T-helper 17 cell (primary cell): ENCODE results near the gene MINDY3. TPM values are rescaled to one million over a fixed set of nuclear protein-coding genes. Genes with fewer than 3 reads are reported as not detected.
A peak's percentile ranks its signal among the peaks of the same experiment; 100 is the strongest.

Experiments used
- ATAC-seq: fragments of 150-1000 bp; cut with Tn5 transposase; 2 replicates; pipeline ENCODE4 v1.10.0; 2021; ENCODE audit warnings: mild to moderate bottlenecking, moderate library complexity
- DNase-seq, 3 donors: peaks; one replicate each; pipeline versions ENCODE4 v3.0.0 to v3.0.0-alpha.2; 2020 to 2021
- H3K9me3 ChIP-seq: one replicate; pipeline ENCODE4 v1.7.0; 2013; ENCODE audit warnings: low read length, mild to moderate bottlenecking; ENCODE audit not compliant: control insufficient read depth, poor library complexity, severe bottlenecking
- H3K27ac Mint-ChIP-seq: one replicate; pipeline ENCODE4 v1.8.0; 2022; ENCODE audit warnings: mild to moderate bottlenecking, moderate library complexity, mixed read lengths
- H3K27me3 Mint-ChIP-seq: one replicate; pipeline ENCODE4 v1.8.0; 2022; ENCODE audit warnings: mixed read lengths
- H3K36me3 Mint-ChIP-seq: one replicate; pipeline ENCODE4 v1.8.0; 2022; ENCODE audit warnings: low read depth, mixed read lengths
- H3K4me1 Mint-ChIP-seq: one replicate; pipeline ENCODE4 v1.8.0; 2022; ENCODE audit warnings: mild to moderate bottlenecking, mixed read lengths
- H3K4me3 Mint-ChIP-seq: one replicate; pipeline ENCODE4 v1.8.0; 2022; ENCODE audit warnings: mild to moderate bottlenecking, moderate library complexity, mixed read lengths
- total RNA-seq, 4 donors: library from RNA in 2 of 4; stranded (reverse) in 2 of 4; gene quantifications; one replicate each; pipeline ENCODE4 v1.2.3 and lab custom pipeline; 2022 to 2026

The MINDY3 gene
- total RNA-seq, 2 donors from 2014 or later, result 22.2 to 34.1 TPM

DNA sequence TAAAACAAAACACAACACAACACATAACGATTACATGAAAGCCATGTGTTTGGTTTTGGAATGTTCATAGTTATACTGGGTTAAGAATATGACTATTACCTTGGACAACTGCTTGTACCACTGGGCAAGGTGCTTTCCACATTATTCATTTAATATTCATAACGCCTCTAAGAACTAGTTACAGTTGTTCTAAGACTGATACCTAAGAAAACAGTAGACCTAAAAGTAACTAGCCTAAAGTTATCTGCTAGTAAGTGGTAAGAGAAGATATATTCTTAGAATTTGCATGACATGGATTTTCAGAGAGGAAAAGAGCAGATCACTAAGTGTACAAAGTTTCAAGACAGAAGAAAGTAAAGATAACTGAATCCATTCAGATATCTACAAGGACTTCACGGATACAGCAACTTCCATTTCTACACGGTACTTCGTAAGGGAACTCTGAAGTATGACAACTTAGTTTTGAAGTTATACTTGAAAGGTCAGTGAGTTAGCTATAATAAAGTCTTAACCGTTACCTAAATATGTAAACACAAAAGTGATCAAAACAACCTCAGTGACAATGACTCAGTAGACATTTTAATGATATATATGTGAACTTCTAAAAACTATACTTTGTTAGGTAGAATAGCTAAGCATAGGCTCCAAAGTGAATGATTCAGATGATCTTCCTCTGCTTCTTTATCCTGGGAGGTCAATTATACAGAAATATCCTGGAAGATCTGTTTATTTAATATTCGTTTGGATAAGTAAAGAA is 65.1 kb downstream of the MINDY3 start:
- peaks cover 15% of the 10 kb centered on the region for H3K36me3 Mint-ChIP-seq

DNA sequence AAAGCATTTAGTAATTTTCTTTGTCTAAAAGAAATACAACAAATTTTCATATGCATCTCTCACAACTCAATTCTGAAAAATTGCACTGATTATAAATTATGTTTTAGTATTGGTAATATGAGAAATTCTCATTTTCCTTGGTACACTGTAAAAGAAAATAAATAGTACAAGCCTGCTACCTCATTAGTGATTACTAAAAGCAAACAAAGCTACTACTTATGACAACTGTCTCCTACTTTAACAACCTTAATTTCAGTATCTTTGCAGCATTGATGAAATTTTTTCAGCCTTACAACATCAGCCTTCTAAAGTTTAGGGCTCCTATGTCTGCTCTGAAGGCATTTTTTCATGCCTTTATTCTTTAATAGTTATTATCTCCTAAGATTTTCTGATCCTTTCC is 65.7 kb downstream of the MINDY3 start:
- no peak overlapping the region for H3K4me3 Mint-ChIP-seq
- no peak for ATAC-seq
- H3K36me3 Mint-ChIP-seq, result peaks cover 15% of the 10 kb centered on the region
- H3K27ac Mint-ChIP-seq, result no peak overlapping the region
- no peaks in the 10 kb centered on the region for H3K9me3 ChIP-seq
- no peak for DNase-seq
- no peaks in the 10 kb centered on the region for H3K27me3 Mint-ChIP-seq
- peaks cover 7% of the 10 kb centered on the region for H3K4me1 Mint-ChIP-seq

More for the DNA sequence above, 65.1 kb downstream of the MINDY3 start:
- H3K4me1 Mint-ChIP-seq, result peaks cover 10% of the 10 kb centered on the region
- DNase-seq (no peak), ATAC-seq (no peak)
- no peak overlapping the region for H3K27ac Mint-ChIP-seq
- H3K27me3 Mint-ChIP-seq, result no peaks in the 10 kb centered on the region
- no peak overlapping the region for H3K4me3 Mint-ChIP-seq
- H3K9me3 ChIP-seq, result no peaks in the 10 kb centered on the region

DNA sequence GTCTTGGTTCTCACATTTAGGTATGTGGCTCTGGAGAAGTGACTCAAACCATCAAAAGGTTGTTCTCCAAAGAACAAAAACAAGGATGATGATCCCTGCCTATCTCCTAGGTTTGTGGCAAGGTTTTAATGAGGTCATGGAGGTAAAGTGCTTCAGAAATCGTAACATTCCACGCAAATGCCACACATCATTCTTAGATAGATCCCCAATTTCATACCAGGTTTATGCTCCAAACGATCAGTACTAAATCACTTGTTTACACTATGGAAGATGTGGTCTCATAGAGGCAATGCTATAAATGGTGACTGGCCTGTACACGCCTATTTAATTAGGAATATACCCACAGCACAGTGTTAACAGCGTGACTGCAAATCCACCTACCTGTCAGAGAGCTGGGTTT is 66.6 kb downstream of the MINDY3 start:
- no peaks in the 10 kb centered on the region for H3K9me3 ChIP-seq
- Mint-ChIP-seq H3K36me3 (peaks cover 14% of the 10 kb centered on the region), H3K27me3 (no peaks in the 10 kb centered on the region), H3K27ac (no peak overlapping the region), H3K4me1 (peaks cover 5% of the 10 kb centered on the region), H3K4me3 (no peak overlapping the region)
- no peak for ATAC-seq
- DNase-seq, result no peak

DNA sequence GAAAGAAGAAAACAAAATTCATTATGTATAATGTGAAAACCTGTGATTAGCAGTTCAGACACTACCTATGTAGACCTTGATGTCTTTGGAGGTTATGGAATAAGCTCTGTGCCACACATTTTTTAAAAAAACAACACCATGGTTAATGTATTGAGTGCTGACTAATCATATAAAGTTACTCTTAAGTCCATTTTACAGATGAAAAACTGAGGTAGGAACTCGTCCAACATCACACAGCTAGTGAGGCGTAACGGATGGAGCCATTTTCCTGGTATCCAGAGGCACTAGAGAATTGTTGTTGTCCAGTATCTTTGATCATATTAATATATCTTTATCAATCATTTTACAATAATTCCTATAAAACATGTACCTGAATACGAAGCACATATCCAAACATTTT is 67.5 kb downstream of the MINDY3 start:
- H3K27me3 Mint-ChIP-seq, result no peaks in the 10 kb centered on the region
- ATAC-seq (no peak), DNase-seq (no peak)
- peaks cover 4% of the 10 kb centered on the region for H3K4me1 Mint-ChIP-seq
- no peak overlapping the region for H3K27ac Mint-ChIP-seq
- no peaks in the 10 kb centered on the region for H3K9me3 ChIP-seq
- no peak overlapping the region for H3K4me3 Mint-ChIP-seq
- peaks cover 14% of the 10 kb centered on the region for H3K36me3 Mint-ChIP-seq

DNA sequence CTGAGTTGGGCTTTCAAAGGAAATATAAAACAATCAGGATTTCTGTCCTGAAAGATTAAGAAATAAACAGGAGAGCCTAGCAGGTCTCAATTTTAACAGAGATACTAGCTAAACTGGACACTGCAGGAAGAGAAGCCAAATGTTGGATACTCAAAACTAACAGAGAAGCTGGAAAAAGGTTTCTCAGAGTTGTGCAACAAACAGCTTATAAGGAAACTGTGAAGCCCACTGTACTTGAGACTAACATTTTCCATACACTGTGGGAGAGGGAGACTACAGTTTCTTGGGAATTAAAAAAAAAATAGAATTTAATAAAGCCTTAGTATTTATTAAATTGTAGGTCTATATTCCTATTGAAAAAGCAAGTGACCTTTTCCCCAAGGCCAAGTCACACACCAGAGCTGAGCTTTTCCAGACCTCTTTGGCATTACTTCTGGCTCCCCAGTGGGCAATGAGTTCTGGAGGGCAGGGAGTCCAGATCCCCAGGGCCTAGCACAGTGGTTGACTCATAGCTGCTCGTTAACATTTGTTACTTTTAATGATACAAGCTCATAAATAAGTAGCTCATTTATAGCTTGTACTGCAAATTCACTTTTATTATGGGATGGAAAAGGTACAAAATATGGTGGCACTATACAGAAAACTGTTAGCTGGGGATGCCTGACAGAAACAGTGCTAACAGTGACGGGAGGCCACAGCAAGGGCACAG is 68.3 kb downstream of the MINDY3 start:
- ATAC-seq (no peak), DNase-seq (no peak)
- no peaks in the 10 kb centered on the region for H3K27me3 Mint-ChIP-seq
- H3K36me3 Mint-ChIP-seq, result peaks cover 14% of the 10 kb centered on the region
- H3K4me3 Mint-ChIP-seq, result no peak overlapping the region
- no peaks in the 10 kb centered on the region for H3K9me3 ChIP-seq
- H3K4me1 Mint-ChIP-seq, result no peaks in the 10 kb centered on the region
- peak overlapping the region; percentile 79 for H3K27ac Mint-ChIP-seq

DNA sequence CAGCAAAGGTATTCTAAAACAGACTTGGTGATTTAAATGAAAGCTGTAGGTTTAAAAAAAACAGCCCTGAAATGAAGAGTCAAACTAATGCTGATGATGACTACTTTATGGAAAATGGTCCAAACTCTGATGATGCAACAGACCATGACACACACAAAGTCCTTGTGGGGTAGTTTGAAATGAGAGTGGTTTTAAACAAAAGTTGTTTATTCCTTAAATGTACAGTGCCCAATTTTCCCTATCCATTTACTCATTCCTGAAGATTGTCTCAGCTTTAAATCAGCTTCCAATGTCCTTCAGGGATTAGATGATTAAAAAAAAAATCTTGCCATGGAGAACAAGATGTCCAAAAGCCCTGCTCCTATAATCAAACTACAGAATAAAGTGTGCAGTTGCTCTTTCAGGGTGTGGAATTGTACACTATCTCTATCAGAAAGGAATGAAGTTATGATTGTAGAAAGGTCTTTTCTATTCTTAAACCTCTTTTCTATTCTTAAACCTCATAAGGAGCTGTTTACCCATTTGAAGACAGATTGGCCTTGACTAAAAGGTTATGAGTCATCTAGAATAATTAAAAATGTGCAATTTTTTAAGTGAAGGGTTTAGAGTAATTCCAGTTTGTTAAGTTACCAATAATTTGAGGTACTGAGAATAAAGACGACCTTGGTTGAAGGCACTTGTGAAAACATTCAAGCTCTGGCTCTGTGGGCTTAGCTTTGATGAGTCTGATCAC is 70.3 kb downstream of the MINDY3 start:
- no peak for DNase-seq
- Mint-ChIP-seq H3K4me1 (peaks cover 2% of the 10 kb centered on the region), H3K27ac (no peak overlapping the region), H3K36me3 (peaks cover 15% of the 10 kb centered on the region), H3K4me3 (no peak overlapping the region), H3K27me3 (no peaks in the 10 kb centered on the region)
- no peak for ATAC-seq
- H3K9me3 ChIP-seq, result no peaks in the 10 kb centered on the region

DNA sequence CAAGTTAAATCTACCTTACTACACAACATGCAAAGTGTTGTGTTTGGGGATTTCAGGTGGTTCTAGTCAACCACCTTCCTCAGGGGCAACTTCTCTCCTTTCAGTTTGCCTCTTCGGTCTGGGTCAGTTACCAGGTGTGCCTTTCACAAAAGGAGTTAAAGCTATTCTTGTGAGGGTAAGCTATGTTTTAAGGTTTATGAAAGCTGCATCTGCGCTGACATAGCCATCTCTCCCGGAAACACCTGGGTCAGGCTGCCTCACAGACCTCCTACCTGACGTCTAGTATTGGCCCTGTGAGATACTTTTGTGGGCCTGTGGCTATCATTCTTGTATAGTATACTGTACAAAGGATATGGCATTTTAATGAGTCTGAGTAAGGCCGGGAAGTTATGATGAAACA is 72.9 kb downstream of the MINDY3 start:
- peaks cover 3% of the 10 kb centered on the region for H3K4me1 Mint-ChIP-seq
- H3K27ac Mint-ChIP-seq, result peak overlapping the region; percentile 49
- no peak overlapping the region for H3K4me3 Mint-ChIP-seq
- peaks cover 15% of the 10 kb centered on the region for H3K36me3 Mint-ChIP-seq
- H3K27me3 Mint-ChIP-seq, result no peaks in the 10 kb centered on the region
- ATAC-seq (no peak), DNase-seq (no peak)
- no peaks in the 10 kb centered on the region for H3K9me3 ChIP-seq

DNA sequence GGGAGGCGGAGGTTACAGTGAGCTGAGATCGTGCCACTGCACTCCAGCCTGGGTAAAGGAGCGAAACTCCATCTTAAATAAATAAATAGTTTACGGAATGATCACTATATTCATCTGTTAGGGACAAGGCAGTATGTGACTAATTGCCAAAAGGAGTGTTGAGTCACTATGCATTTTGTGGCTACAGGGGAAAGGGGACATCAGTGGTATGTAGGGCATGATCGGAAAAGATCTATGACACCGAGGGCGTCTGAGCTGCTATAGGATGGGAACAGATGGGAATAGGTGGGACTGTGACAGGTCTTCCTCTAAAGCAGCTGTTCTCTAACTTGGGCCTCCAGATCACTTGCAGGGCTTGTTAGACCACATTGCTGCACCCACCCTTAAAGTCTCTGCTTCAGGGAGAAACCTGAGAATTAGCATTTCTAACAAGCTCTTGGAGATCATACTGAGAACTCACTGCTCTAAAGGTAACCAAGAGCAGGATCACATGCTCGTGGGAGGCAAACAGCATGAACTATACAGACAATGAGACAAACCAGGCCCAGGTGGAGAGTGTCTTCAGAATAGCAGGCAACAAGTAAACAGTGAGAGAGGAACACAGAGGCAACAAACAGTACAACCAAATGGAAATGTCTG is 75.5 kb downstream of the MINDY3 start:
- DNase-seq (no peak), ATAC-seq (no peak)
- Mint-ChIP-seq H3K4me3 (no peak overlapping the region), H3K36me3 (peaks cover 11% of the 10 kb centered on the region), H3K27me3 (no peaks in the 10 kb centered on the region), H3K27ac (peak overlapping the region; percentile 12), H3K4me1 (peaks cover 3% of the 10 kb centered on the region)
- H3K9me3 ChIP-seq, result no peaks in the 10 kb centered on the region

DNA sequence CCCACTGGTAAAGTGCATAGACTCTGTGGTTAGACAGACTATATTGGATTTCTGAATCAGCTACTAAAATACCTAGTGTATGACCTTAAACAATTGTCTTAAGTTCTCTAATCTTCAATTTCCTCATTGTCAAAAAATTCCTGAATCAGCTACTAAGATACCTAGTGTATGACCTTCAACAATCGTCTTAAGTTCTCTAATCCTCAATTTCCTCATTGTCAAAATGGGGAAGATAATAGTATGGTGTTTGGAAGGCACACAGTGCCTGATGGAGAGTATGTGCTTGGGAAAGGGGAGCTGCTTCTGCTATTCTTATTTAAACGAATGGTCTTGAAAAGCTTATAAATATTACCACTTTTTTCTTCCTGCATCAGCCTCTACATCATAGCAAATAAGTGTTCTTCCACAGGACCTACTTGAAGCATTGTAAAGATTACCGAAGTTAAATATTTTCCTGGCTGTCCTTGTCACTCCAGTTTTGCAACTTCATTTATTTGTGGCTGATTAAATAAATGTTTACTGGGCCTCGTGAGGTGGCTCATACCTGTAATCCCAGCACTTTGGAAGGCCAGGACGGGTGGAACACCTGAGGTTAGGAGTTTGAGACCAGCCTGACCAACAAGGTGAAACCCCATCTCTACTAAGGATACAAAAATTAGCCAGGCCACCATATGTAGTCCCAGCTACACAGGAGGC is 76.2 kb downstream of the MINDY3 start:
- no peak for DNase-seq
- no peaks in the 10 kb centered on the region for H3K9me3 ChIP-seq
- peak overlapping the region; percentile 12 for H3K27ac Mint-ChIP-seq
- no peak overlapping the region for H3K4me3 Mint-ChIP-seq
- no peak for ATAC-seq
- H3K27me3 Mint-ChIP-seq, result no peaks in the 10 kb centered on the region
- peaks cover 13% of the 10 kb centered on the region for H3K36me3 Mint-ChIP-seq
- peaks cover 3% of the 10 kb centered on the region for H3K4me1 Mint-ChIP-seq

DNA sequence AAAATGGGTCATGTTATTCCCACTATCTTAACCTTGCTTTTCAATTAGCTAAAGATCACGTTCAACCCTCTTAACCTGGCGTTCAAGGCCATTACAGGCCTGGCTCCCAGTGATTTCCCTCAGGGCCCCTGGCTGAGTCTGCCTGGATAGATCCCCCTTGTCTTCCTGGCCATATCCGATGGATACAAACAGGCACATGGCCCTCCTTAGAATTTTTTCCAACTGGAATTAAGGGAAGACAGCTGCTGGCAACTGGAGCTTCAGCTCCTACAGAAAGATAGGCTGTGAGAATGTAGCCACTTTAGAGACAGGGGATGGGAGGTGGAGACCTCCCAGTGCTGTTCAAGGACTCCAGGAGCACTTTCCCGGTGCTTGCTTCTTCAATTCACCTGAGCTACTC is 77.5 kb downstream of the MINDY3 start:
- no peaks in the 10 kb centered on the region for H3K9me3 ChIP-seq
- no peak for ATAC-seq
- Mint-ChIP-seq H3K4me3 (no peak overlapping the region), H3K27me3 (no peaks in the 10 kb centered on the region), H3K4me1 (peaks cover 3% of the 10 kb centered on the region), H3K27ac (no peak overlapping the region), H3K36me3 (peaks cover 11% of the 10 kb centered on the region)
- DNase-seq, result no peak

DNA sequence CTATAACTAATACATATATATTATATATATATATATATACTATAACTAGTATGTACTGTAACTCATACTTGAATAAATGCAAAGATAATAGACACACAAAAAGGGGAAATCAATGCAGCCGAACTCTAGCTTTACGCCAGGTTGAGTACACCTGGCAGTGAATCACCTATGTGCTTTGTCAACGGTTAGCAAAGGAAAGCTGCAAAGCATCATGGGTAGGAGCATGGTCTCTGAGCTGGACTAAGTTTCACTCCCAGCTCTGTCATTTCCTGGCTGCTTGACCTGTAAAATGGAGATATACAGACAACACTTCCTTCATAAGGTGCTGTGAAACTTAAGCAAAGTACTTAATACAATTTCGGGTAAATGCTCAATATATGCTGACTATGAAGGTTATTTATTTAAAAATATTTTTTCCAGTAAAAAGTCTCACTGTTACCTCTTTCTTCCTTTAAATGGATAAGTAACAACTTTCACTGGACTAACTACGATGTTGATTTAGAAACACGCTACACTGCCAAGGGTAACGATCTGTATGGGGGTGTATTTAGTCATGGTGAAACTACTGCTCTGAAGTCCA is 78.8 kb downstream of the MINDY3 start:
- ATAC-seq (no peak), DNase-seq (no peak)
- no peaks in the 10 kb centered on the region for H3K27me3 Mint-ChIP-seq
- no peak overlapping the region for H3K4me3 Mint-ChIP-seq
- no peak overlapping the region for H3K27ac Mint-ChIP-seq
- peaks cover 3% of the 10 kb centered on the region for H3K4me1 Mint-ChIP-seq
- peaks cover 11% of the 10 kb centered on the region for H3K36me3 Mint-ChIP-seq
- no peaks in the 10 kb centered on the region for H3K9me3 ChIP-seq

DNA sequence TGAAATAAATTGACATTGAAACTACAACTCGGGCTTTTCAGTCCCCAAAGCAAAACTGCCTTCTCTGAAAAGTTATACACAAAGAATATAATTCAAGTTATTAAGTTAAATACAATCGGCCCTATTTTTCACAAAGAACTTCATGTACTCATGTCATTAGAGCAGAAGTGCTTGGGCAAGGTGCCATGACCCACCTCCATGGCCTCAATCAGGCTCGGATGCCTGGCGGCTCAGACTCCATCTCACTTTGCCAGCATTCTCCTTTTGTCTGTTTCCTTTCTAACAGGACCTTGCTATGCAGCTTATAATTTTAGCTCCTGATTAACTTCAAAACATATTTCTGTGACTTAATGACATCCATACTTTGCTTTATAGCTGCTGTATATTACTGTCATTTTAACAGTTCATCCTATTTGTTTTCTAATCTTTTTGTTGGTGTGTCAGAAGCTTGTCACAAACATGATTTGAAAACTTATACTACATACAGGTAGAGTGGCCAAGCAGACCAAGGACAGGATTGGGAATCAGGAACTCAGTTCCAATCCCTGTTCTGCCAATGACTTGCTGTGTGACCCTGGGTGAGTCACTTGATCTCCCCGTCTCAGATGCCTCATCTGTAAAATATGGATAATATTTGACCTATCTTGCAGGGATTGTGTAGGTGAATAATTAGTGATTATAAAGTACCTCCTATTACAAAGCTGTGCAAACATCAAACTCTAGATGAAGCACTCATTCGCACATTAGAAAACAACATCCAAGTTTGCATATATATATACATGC is 79.8 kb downstream of the MINDY3 start:
- DNase-seq, result no peak
- no peak overlapping the region for H3K4me3 Mint-ChIP-seq
- H3K9me3 ChIP-seq, result no peaks in the 10 kb centered on the region
- H3K36me3 Mint-ChIP-seq, result peaks cover 9% of the 10 kb centered on the region
- no peaks in the 10 kb centered on the region for H3K27me3 Mint-ChIP-seq
- no peak for ATAC-seq
- peaks cover 3% of the 10 kb centered on the region for H3K4me1 Mint-ChIP-seq
- no peak overlapping the region for H3K27ac Mint-ChIP-seq
